ENCODE data around the gene GALNT2. TPM values are rescaled to one million over a fixed set of nuclear protein-coding genes. Genes with fewer than 3 reads are reported as not detected.

GALNT2 gene
- total and polyA plus RNA-seq, 2 donors (not counting 1 experiment from before 2014, with no cell fraction given): 19.0 to 184 TPM

DNA sequence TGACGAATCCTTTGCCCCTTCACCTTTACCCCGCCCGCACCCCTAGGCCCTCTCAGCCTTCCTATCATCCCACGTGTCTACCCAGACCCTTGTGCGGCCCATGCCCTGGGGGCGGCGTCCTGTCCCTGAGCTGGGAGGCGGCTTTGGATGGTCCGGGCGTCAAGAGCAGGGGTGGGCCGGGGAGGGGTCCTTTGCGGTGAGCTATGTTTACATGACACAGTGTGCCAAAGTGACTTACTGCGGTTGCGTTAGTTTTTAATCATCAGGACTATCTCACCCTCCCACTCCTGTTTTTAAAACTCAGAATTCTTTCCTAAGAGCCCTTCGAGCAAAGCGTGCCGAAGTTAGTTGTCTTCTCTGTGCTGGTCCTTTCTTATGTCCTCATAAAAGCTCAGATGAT, 214.5 kb downstream of the GALNT2 start:
- WGBS (ENCODE audit: insufficient coverage): 94% methylated on average over 9 of the region's 17 CpGs
- Histone ChIP-seq H3K4me1 (ENCODE audit: control insufficient read depth in 2 of 2, insufficient read depth in 2 of 2, low read length in 2 of 2) (peaks cover 61 to 64% of the 10 kb centered on the region in 2 donors), H4K20me1 (ENCODE audit: control insufficient read depth, insufficient read depth, low read length, poor library complexity, severe bottlenecking) (no peaks in the 10 kb centered on the region), H3K79me2 (ENCODE audit: control insufficient read depth, insufficient read depth, low read length) (no peaks in the 10 kb centered on the region), H3K27me3 (replicated peaks in 1 of 4; ENCODE audit: control extremely low read depth in 1 of 4, control insufficient read depth in 3 of 4, insufficient read depth in 4 of 4, low read length in 3 of 4) (no peaks in the 10 kb centered on the region), H2AFZ (ENCODE audit: insufficient read depth, low read depth, low read length, poor library complexity, severe bottlenecking) (no peak overlapping the region), H3K4me3 (ENCODE audit: control extremely low read depth in 1 of 5, extremely low read depth in 1 of 5, insufficient read depth in 1 of 5, low read depth in 2 of 5, low read length in 4 of 5) (no peak overlapping the region), H3K36me3 (replicated peaks in 1 of 2; ENCODE audit: control extremely low read depth in 1 of 2, control insufficient read depth in 1 of 2, extremely low read depth in 1 of 2, insufficient read depth in 2 of 2, low read length in 1 of 2) (peaks cover 0 to 11% of the 10 kb centered on the region in 2 experiments), H3K9me3 (ENCODE audit: control extremely low read depth in 1 of 3, control insufficient read depth in 2 of 3, insufficient read depth in 1 of 3, low read length in 2 of 3) (no peaks in the 10 kb centered on the region), H3K4me2 (replicated peaks; ENCODE audit: low read depth, low read length, poor library complexity, severe bottlenecking) (peak overlapping the region; percentile 68), H3K9ac (ENCODE audit: low read length) (no peak overlapping the region), H3K27ac (ENCODE audit: low read length in 2 of 2) (peak overlapping the region in 1 of 2 donors; percentile 53)
- H3K27me3 Mint-ChIP-seq: no peaks in the 10 kb centered on the region
- CTCF ChIA-PET: interaction anchor here (0.6 to 1.4 kb wide), 3 partner anchors 24 to 131 kb away, joined by 3 to 8 read pairs (median 3); no protein-coding TSS in a partner anchor
- intact Hi-C loops (cut with micrococcal nuclease): no loop called here
- peaks cover 77% of the 10 kb centered on the region for H3K4me1 Mint-ChIP-seq
- TF ChIP-seq EZH2 (IDR thresholded peaks at IDR 0.05; ENCODE audit: borderline replicate concordance, insufficient read depth, low read depth, low read length, poor library complexity, severe bottlenecking): no peak
- TF ChIP-seq, protein P1, sequence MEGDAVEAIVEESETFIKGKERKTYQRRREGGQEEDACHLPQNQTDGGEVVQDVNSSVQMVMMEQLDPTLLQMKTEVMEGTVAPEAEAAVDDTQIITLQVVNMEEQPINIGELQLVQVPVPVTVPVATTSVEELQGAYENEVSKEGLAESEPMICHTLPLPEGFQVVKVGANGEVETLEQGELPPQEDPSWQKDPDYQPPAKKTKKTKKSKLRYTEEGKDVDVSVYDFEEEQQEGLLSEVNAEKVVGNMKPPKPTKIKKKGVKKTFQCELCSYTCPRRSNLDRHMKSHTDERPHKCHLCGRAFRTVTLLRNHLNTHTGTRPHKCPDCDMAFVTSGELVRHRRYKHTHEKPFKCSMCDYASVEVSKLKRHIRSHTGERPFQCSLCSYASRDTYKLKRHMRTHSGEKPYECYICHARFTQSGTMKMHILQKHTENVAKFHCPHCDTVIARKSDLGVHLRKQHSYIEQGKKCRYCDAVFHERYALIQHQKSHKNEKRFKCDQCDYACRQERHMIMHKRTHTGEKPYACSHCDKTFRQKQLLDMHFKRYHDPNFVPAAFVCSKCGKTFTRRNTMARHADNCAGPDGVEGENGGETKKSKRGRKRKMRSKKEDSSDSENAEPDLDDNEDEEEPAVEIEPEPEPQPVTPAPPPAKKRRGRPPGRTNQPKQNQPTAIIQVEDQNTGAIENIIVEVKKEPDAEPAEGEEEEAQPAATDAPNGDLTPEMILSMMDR (IDR thresholded peaks at IDR 0.05): no peak
- POLR2A ChIA-PET: no interaction called here
- no peaks in the 10 kb centered on the region for H3K9me3 Mint-ChIP-seq (ENCODE audit: insufficient read depth)
- DNase-seq (no peak), ATAC-seq (ENCODE audit: low read depth) (no peak)
- peak overlapping the region; percentile 78 for H3K27ac Mint-ChIP-seq
- H3K4me3 Mint-ChIP-seq: peak overlapping the region; percentile 75

DNA sequence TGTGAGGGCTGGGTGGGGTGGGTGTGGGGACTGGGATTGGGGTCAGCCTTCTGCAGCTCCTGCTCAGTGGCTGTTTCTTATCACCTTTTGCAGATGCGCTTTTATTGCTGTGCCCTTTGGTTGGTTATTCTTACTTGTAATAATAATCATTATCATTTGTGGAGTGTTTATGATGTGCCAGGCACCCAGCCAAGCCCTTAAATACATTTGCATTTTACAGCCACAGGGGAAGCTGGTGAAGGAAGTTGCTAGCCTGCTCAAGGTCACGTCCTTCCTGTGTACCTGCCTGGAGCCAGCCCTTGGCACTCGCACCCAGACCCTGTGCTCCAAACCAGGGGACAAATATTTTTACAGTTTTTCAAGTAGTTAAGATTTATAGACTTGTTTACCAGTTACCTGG, 215.1 kb downstream of the GALNT2 start:
- peak overlapping the region; percentile 68 for H3K4me2 ChIP-seq (replicated peaks; ENCODE audit: low read depth, low read length, poor library complexity, severe bottlenecking)
- DNase-seq (peak; percentile 50), ATAC-seq (ENCODE audit: low read depth) (peak; percentile 69)
- H3K9me3 Mint-ChIP-seq (ENCODE audit: insufficient read depth): no peaks in the 10 kb centered on the region
- H3K27me3 Mint-ChIP-seq: no peaks in the 10 kb centered on the region
- intact Hi-C loops (cut with micrococcal nuclease): no loop called here
- peak overlapping the region; percentile 4 to 58 for H3K27ac ChIP-seq (ENCODE audit: low read length in 2 of 2)
- TF ChIP-seq, protein P1 (IDR thresholded peaks at IDR 0.05): no peak
- TF ChIP-seq EZH2 (IDR thresholded peaks at IDR 0.05; ENCODE audit: borderline replicate concordance, insufficient read depth, low read depth, low read length, poor library complexity, severe bottlenecking): no peak
- no peaks in the 10 kb centered on the region for H3K27me3 ChIP-seq (replicated peaks in 1 of 4; ENCODE audit: control extremely low read depth in 1 of 4, control insufficient read depth in 3 of 4, insufficient read depth in 4 of 4, low read length in 3 of 4)
- CTCF ChIA-PET: interaction anchor here (0.6 to 1.4 kb wide), 3 partner anchors 23 to 132 kb away, joined by 3 to 8 read pairs (median 3); no protein-coding TSS in a partner anchor
- peak overlapping the region in 1 of 5 experiments; percentile 9 for H3K4me3 ChIP-seq (ENCODE audit: control extremely low read depth in 1 of 5, extremely low read depth in 1 of 5, insufficient read depth in 1 of 5, low read depth in 2 of 5, low read length in 4 of 5)
- POLR2A ChIA-PET: no interaction called here
- peak overlapping the region; percentile 85 for H3K27ac Mint-ChIP-seq
- no CpG with 5 or more reads among the region's 3 CpGs for WGBS (ENCODE audit: insufficient coverage)
- no peaks in the 10 kb centered on the region for H4K20me1 ChIP-seq (ENCODE audit: control insufficient read depth, insufficient read depth, low read length, poor library complexity, severe bottlenecking)
- peaks cover 71% of the 10 kb centered on the region for H3K4me1 Mint-ChIP-seq
- no peaks in the 10 kb centered on the region for H3K79me2 ChIP-seq (ENCODE audit: control insufficient read depth, insufficient read depth, low read length)
- H3K4me1 ChIP-seq (ENCODE audit: control insufficient read depth in 2 of 2, insufficient read depth in 2 of 2, low read length in 2 of 2): peaks cover 55 to 58% of the 10 kb centered on the region in 2 donors
- H3K9ac ChIP-seq (ENCODE audit: low read length): no peak overlapping the region
- H3K4me3 Mint-ChIP-seq: peak overlapping the region; percentile 75
- no peaks in the 10 kb centered on the region for H3K9me3 ChIP-seq (ENCODE audit: control extremely low read depth in 1 of 3, control insufficient read depth in 2 of 3, insufficient read depth in 1 of 3, low read length in 2 of 3)
- H2AFZ ChIP-seq (ENCODE audit: insufficient read depth, low read depth, low read length, poor library complexity, severe bottlenecking): no peak overlapping the region
- H3K36me3 ChIP-seq (replicated peaks in 1 of 2; ENCODE audit: control extremely low read depth in 1 of 2, control insufficient read depth in 1 of 2, extremely low read depth in 1 of 2, insufficient read depth in 2 of 2, low read length in 1 of 2): peaks cover 0 to 8% of the 10 kb centered on the region in 2 experiments
